GM12891 (cell line): ENCODE measurements around the gene CYLD.

Source experiments
- POLR2A ChIP-seq: IDR thresholded peaks from 2 replicates; pipeline ENCODE4 v1.6.1; 2011; ENCODE audit warnings: low read depth, low read length, control low read depth
- POLR2AphosphoS5 ChIP-seq: IDR thresholded peaks from 2 replicates; pipeline ENCODE4 v1.6.1; 2011; ENCODE audit warnings: low read depth, low read length, control low read depth
- SPI1 ChIP-seq: IDR thresholded peaks from 2 replicates; pipeline ENCODE4 v1.6.1; 2011; ENCODE audit warnings: low read depth, low read length, control low read depth
- TAF1 ChIP-seq: IDR thresholded peaks from 2 replicates; pipeline ENCODE4 v1.6.1; 2011; ENCODE audit warnings: low read depth, low read length, control low read depth

- TF ChIP-seq POLR2A (no peak), TAF1 (no peak), POLR2AphosphoS5 (no peak), SPI1 (no peak)
Observed at GRCh38 chr16:50733468-50733867, 8.4 kb upstream of the CYLD start.
